GM13977 (cell line): Measurements from ENCODE around the gene SHB.

ENCODE experiments used
- DNase-seq: peaks from one replicate; pipeline ENCODE4 v3.0.0; 2012; ENCODE audit warnings: low spot score
- CTCF ChIP-seq: IDR thresholded peaks from 2 replicates; pipeline ENCODE4 v1.5.1; 2012; ENCODE audit warnings: mild to moderate bottlenecking, control low read depth; ENCODE audit not compliant: insufficient read depth; ENCODE audit errors: extremely low read depth, missing control alignments
- in situ Hi-C: fragments of 300-500 bp; cut with MboI; formaldehyde crosslinking; loops from one replicate; pipeline ENCODE4 v1.12.0; 2022; ENCODE audit warnings: low sequenced_read_pairs, low pct_unique_long_range_greater_than_20kb, mixed read lengths, inconsistent platforms; ENCODE audit not compliant: unreplicated experiment

The SHB gene

GRCh38 chr9:38068701-38069628 lies at the start of gene SHB:
SHB (minus strand) TSS chr9:38069227; CDS start chr9:38068645, 582 bp downstream.
- peak; percentile 97 for DNase-seq
- peak; percentile 77 for TF ChIP-seq CTCF
- in situ Hi-C loops: no loop called here

DNA sequence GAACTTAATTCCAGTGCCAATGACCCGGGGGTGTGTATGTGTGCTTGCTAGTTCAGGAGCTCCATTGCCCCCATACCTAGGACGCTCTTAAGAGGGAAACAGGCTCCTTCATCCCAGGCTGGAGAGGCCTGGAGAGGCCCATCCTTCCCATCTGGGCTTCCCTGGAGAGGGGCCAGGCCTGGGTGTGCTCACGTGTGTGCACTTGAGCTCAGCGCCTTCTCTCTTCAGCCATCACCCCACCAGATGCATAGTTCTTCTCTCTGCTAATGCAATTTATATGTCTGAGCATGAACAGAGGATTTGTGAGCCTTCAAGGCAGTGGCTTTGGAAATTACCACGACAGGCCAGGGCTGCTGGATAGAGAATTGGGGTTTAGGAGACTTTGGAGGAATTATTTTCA lies 48.6 kb upstream of the SHB start:
- DNase-seq: no peak

GRCh38 chr9:38114905-38115304 lies 45.9 kb upstream of the SHB start:
- TF ChIP-seq CTCF: no peak
- DNase-seq: no peak
- in situ Hi-C loops: no loop called here

More for the DNA sequence above, 48.6 kb upstream of the SHB start:
- in situ Hi-C loops: no loop called here
- no peak for TF ChIP-seq CTCF

DNA sequence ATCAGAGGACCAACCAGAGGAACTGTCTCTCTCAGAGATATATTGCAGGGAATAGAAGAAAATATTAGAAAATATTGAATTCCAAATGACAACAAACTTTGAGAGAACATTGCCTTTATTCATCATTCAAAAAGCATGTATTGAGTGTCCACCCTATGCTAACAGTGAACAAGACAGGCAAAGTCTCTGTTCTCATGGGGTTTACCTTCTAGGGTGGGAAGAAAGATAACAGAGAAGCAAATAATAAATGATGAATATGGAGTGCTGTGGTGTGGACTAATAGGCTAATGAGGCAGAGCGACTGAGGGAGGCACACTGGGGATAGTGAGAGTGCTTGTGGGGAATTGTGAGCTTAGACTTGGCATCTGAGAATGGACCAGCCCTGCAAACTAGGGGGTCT lies 43.4 kb upstream of the SHB start:
- TF ChIP-seq CTCF: no peak
- DNase-seq: no peak
- in situ Hi-C loops: no loop called here

GRCh38 chr9:38112049-38112448 lies 43.0 kb upstream of the SHB start:
- DNase-seq: no peak
- TF ChIP-seq CTCF: no peak
- in situ Hi-C loops: no loop called here

DNA sequence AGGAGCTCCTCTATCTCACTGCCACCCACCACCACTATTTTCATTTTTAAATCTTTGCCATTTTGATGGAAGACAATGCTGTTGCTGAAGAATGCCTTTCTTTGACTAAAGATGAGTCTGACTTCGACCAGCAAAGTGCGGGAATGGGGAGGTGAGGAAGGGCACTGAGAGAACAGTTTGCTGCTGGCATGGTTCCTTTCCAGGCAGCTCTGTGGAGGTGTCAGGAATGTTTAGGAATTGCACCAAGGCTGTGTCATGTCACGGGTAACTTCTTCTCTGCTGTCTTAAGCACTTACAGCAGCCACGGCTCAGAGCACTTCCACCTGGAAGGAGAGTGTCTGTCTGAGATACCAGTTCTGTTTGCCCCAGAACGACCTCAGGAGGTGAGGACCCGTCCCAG lies 41.4 kb upstream of the SHB start:
- in situ Hi-C loops: no loop called here
- no peak for DNase-seq
- TF ChIP-seq CTCF: no peak
